GM12892 (cell line): Measurements from ENCODE around the gene ZNF710.
A peak's percentile ranks its signal among the peaks of the same experiment; 100 is the strongest.

ENCODE experiments used
- DNase-seq: peaks from one replicate; pipeline ENCODE4 v3.0.0; 2011; ENCODE audit not compliant: insufficient read length
- FAIRE-seq: peaks from 2 replicates; lab custom pipeline; 2011; peaks lifted over from hg19 to GRCh38; lab: Jason Lieb, UNC
- POLR2A ChIP-seq: IDR thresholded peaks from 2 replicates; pipeline ENCODE4 v1.6.1; 2011; ENCODE audit warnings: low read depth, low read length, control low read depth
- POLR2AphosphoS5 ChIP-seq: IDR thresholded peaks from 2 replicates; pipeline ENCODE4 v1.6.1; 2011; ENCODE audit warnings: low read depth, low read length, control low read depth
- TAF1 ChIP-seq: IDR thresholded peaks from 2 replicates; pipeline ENCODE4 v1.6.1; 2011; ENCODE audit warnings: low read depth, mild to moderate bottlenecking, control low read depth, low read length, borderline replicate concordance

The ZNF710 gene

DNA sequence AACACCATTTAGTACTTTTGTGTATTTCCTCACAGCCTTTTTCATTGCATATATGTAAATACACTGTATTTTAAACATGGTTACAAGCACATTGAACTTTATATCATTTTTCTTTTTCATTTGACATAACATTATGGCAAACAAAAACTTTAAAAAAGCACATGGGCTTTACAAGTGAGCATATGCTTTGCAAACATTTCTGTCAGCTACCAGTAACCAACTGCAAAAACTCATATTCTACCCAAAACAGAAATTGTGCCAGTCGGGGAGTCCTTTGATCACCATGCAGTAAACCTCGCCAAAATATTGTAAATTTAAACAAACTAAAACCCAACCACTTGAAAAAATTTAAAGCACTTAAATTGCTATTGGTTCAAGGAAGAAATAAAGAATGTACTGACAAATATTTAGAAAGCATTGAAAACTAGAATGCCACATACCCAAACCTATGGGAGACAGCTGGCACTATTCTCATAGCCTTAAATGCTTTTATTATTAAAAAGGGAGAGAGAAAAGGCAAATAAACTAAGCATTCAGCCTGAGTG is 24.4 kb downstream of the ZNF710 start:
- FAIRE-seq: no peak
- DNase-seq: no peak
- TF ChIP-seq TAF1: no peak
- no peak for TF ChIP-seq POLR2AphosphoS5
- no peak for TF ChIP-seq POLR2A

DNA sequence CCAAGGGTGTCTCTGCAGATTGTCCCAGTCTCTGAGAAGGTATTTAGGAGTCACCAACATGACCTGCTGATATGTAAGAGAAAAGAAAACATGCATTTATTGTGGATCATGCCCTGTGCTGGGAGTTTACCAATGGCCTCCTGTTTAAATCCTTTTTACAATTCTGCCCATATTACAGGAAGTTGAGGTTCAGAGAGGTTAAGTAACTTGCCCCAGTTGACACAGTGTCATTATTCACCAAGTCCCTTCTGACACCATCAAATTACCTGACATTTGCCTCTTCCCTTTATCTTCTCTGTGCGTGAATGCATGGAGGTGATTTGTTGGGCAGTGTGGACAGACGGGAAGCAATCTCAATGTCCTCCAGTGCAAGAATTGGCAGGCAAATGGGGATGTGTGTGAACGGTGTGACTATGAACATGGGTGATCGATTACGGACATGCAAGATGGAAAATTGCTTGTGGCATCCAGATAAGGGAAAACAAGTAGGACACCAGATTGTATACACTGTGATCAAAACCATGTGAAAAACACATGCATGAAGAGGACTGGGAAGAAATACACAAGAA is 27.3 kb downstream of the ZNF710 start:
- FAIRE-seq: no peak
- TF ChIP-seq TAF1 (no peak), POLR2A (no peak), POLR2AphosphoS5 (no peak)
- no peak for DNase-seq

DNA sequence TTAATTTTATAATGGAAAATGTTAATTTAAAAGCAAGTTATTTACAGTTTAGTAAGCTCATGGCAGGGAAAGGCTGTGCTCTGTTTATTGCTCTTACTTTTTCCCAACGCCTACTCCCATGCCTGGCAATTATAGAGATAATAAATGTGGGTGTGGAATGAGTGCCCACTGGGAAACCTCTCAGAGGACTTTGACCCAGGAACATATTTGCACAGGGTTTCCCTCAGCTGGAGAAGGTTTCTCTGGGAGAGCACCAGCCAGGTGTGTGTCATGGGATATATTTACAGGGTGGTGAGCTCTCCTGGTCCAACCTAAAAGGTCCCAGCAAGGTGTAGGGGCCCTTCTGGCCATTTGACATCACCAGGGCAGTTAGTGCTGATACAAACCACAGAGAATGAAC is 27.9 kb downstream of the ZNF710 start:
- DNase-seq (no peak), FAIRE-seq (no peak)
- TF ChIP-seq POLR2AphosphoS5 (no peak), POLR2A (no peak), TAF1 (no peak)

DNA sequence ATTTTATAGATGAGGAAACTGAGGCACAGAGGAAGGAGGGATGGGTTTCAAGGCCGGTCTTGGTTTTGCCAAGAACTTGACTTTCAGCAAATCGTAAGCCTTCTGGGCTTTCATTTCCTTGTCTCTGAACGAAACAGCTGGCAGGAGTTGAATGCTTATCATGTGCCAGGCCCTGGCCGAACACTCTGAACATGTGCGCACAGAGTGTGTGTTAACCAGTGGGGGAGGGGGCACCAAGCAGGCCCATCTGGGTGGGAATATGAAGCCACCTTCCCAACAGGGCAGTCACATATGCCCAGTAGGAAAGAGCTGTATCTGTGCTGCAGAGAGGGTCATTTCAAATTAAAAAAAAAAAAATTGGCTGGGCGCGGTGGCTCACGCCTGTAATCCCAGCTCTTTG is 29.3 kb downstream of the ZNF710 start:
- FAIRE-seq: no peak
- TF ChIP-seq POLR2AphosphoS5 (no peak), POLR2A (no peak), TAF1 (no peak)
- DNase-seq: no peak

DNA sequence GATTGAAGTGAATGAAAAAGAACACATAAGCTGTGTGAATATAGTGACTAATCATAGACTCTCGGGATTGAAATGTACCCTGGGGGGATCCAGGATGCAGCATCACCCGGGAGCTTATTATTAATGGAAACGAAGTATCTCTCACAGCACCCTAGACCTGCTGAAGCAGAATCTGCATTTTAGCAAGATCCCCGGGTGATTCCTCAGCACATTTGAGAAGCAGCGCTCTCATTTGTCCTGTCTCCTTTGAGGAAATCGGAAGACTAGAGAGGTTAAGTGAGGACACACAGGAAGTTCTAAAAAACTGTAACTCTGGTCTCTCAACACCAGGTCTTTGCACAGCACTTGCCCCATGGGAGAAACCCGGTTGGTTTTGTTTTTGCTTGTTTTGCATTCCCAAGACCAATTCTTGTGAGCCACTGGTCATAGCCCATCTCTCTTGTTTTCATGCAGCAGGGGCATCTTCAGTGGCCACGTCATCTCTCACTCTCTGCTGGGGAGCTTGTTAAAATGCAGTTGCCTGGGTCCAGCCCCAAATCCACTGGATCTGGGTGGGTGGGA is 30.2 kb downstream of the ZNF710 start:
- FAIRE-seq (peak; percentile 85), DNase-seq (peak; percentile 55)
- TF ChIP-seq POLR2A (no peak), POLR2AphosphoS5 (no peak), TAF1 (peak; percentile 21; the same call in 1 of the 2 replicates)

DNA sequence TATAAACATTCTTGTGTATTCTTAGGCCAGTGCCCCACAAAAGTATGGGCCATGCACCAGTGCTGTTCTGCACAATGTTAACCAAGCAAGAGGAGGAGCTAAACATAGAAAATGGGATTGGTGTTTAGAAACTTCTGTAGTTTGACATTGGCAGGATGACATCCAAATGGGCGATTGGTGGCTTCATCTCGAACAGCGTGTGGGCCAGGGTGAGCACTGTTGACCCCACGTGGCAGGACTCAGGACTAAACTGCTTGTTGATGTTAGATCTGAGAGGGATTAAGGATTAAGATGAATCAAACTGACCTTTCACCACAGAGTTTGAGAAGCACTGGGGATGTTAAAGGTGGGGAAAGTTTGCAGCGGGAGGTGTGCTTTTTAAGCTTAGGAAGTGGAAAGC is 31.9 kb downstream of the ZNF710 start:
- TF ChIP-seq POLR2AphosphoS5: no peak
- FAIRE-seq (no peak), DNase-seq (no peak)

DNA sequence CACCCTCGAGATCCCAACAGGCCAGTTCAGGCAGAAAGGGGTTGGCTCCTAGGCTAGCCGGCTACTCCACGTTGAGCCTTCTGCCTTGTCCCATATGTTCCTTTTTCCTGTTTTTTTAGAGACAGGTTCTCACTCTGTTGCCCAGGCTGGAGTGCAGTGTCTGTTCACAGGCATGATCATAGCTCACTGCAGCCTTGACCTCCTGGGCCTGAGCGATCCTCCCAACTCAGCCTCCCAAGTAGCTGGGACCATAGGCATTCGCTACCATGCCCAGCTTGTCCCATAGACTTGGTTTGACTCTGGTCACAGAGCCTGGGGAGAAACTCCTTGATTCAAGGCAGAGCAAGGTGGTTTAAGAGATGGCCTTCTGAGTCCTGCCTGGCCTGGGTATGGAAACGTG is 32.3 kb downstream of the ZNF710 start:
- DNase-seq (no peak), FAIRE-seq (no peak)
- TF ChIP-seq TAF1: no peak
- TF ChIP-seq POLR2A: no peak
- no peak for TF ChIP-seq POLR2AphosphoS5

DNA sequence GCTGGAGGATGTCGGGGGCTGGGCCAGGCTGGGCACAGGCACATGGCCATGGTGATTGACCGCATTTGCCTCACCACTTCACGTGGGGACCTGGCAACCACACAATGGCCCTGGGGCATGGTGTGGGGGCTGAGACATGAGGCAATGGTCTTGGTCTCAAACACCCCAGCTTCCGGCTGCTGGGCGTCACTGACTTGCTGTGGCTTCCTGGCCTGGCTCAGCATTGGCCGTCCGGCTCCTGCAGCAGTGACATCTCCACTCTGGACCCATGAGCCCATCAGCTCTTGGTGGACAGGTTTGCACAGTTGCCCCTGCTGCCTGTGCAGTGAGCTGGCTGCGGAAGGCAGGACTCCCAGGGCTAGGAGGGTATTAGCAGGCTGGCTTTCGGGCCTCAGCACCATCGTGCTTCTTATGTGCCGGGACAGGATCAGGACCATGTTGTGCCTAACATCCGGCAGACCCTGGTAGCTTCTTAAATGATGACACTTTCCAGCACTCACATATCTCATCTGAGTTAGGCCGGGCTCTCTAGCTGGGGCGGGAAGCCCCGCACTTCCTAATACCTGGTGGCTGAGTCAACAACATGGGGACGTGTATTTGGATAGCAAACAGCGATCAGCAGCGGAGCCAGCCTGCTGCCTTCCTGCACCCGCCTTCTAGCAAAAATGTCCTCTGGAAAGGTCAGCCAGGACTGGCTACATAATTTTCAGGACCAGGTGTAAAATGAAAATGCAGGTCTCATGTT is 34.1 kb downstream of the ZNF710 start:
- TF ChIP-seq TAF1: no peak
- no peak for TF ChIP-seq POLR2AphosphoS5
- TF ChIP-seq POLR2A: no peak
- no peak for DNase-seq
- FAIRE-seq: no peak

DNA sequence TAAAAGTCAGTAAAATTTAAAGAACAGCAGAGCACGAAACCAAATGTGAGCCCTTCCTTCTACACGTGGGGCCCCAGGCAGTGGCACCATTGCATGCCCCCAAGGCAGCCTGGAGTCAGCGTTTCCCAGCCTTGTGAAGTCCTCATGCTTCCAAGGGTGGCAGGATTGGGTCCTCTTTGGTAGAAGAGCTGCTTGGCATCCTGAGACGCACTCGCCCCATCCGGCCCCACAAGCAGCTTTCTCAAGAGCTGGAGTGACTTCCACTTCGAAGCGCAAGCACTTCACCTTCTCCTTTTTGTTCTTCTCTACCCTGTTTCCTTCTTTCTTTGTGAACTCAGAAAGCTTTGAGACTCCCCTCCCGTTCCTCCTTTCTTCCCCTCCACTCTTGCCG is 34.7 kb downstream of the ZNF710 start:
- TF ChIP-seq TAF1 (no peak), POLR2A (no peak), POLR2AphosphoS5 (no peak)
- DNase-seq: no peak
- no peak for FAIRE-seq

DNA sequence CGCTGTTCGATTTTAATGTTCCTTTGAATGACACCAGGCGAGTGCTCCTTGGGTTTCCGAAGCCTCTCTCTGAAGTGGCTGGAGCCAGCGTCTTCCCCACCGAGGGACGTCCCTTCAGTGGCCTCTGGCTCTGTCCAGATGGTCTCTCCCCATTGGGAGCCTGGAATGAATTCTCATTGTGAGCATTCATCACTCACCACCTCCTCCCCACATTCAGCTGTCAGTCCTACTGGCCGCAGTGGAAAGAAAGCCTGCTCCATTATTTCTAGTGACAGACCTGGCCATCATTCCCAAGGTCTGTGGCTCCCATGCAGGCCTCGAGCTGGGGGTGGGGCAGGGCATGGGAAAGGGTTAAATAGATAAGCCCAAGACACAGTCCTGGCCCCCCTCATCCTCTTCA is 35.2 kb downstream of the ZNF710 start:
- TF ChIP-seq POLR2A: no peak
- no peak for TF ChIP-seq TAF1
- no peak for TF ChIP-seq POLR2AphosphoS5
- no peak for DNase-seq
- no peak for FAIRE-seq

DNA sequence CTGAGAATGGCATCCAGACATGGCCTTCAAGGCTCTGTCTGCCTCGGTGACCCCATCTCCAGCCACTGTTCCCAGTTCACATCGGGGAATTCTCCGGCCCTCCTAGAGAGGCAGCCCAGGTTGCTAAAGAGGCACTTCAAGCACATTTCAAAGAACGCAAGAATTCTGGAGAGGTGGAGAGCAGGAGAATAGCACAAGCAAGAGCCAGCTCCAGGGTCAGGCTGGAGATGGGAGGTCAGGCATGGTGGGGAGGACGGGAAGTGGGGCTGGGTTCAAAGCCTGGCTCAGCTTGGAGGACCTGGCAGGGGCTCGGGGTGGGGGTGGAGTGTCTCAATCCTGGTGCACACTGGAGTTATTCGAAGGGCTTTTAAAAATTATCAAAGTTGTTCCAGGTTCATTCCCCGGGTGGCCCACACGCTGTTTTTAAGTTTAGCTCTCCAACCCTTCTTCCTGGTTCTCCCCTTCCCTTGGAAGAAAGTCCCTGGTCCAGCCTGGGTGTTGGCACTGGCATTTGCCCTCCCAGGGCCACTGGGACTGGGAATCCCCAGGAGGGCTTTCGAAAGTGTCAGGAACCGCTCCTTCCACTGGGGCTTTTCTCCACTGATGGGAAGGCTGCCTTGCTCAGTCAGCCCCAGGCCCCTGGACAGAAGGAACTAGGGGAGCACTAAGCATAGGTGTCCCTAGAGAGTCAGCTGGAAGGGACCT is 35.8 kb downstream of the ZNF710 start:
- FAIRE-seq (no peak), DNase-seq (no peak)

More for the DNA sequence above, 35.8 kb downstream of the ZNF710 start:
- no peak for TF ChIP-seq TAF1
- no peak for TF ChIP-seq POLR2AphosphoS5
- no peak for TF ChIP-seq POLR2A
